DOHH2 (cell line): ENCODE measurements around the gene HERC6.
"Not testable (repeated sequence)": the region's sequence is repeated elsewhere in the genome, so short reads cannot be mapped to it uniquely, and the experiment has no call there.

ENCODE experiments used
- H3F3A ChIP-seq: fragments of 200-600 bp; sonication (generic), shearing (Covaris generic); 2 replicates; pipeline ENCODE4 v1.6.0; 2016; ENCODE audit warnings: antibody characterized with exemption, mild to moderate bottlenecking; ENCODE audit not compliant: control insufficient read depth, insufficient read depth
- H3K27ac ChIP-seq: fragments of 200-600 bp; sonication (generic); 2 replicates; pipeline ENCODE4 v1.5.1; 2014; ENCODE audit warnings: low read depth, mild to moderate bottlenecking, low read length, moderate library complexity
- H3K27me3 ChIP-seq: fragments of 200-600 bp; sonication (generic); 2 replicates; pipeline ENCODE4 v1.6.1; 2014; ENCODE audit warnings: mild to moderate bottlenecking, low read length, mixed read lengths; ENCODE audit not compliant: control insufficient read depth
- H3K36me3 ChIP-seq: fragments of 200-600 bp; sonication (generic); 2 replicates; pipeline ENCODE4 v1.6.1; 2014; ENCODE audit warnings: mild to moderate bottlenecking, low read length, moderate library complexity, mixed read lengths; ENCODE audit not compliant: control insufficient read depth
- H3K4me1 ChIP-seq: fragments of 200-600 bp; sonication (generic); 2 replicates; pipeline ENCODE4 v1.6.1; 2014; ENCODE audit warnings: mild to moderate bottlenecking, low read length, mixed read lengths; ENCODE audit not compliant: control insufficient read depth
- H3K4me2 ChIP-seq: fragments of 200-600 bp; sonication (generic); 2 replicates; pipeline ENCODE4 v1.6.0; 2014; ENCODE audit warnings: mild to moderate bottlenecking, low read length, moderate library complexity
- H3K4me3 ChIP-seq: fragments of 200-600 bp; sonication (generic); 2 replicates; pipeline ENCODE4 v1.5.1; 2014; ENCODE audit warnings: mild to moderate bottlenecking, low read length, mixed read lengths
- H3K79me2 ChIP-seq: fragments of 200-600 bp; sonication (generic); 2 replicates; pipeline ENCODE4 v1.6.1; 2014; ENCODE audit warnings: mild to moderate bottlenecking, low read length, mixed read lengths; ENCODE audit not compliant: control insufficient read depth
- H3K9me2 ChIP-seq: fragments of 200-600 bp; sonication (generic); replicated peaks from 2 replicates; pipeline ENCODE4 v1.6.1; 2014; ENCODE audit warnings: mild to moderate bottlenecking, low read length, mixed read lengths; ENCODE audit not compliant: control insufficient read depth
- H3K9me3 ChIP-seq: fragments of 200-600 bp; sonication (generic); 2 replicates; pipeline ENCODE4 v1.6.1; 2014; ENCODE audit warnings: antibody characterized with exemption, low read length, mixed read lengths; ENCODE audit not compliant: control insufficient read depth, insufficient read depth
- H4K20me1 ChIP-seq: fragments of 200-600 bp; sonication (generic); 2 replicates; pipeline ENCODE4 v1.6.0; 2014; ENCODE audit warnings: low read depth, mild to moderate bottlenecking, antibody characterized with exemption, low read length, moderate library complexity; ENCODE audit not compliant: control insufficient read depth, insufficient read depth
- EZH2phosphoT487 ChIP-seq: fragments of 200-600 bp; sonication (generic); IDR thresholded peaks from 2 replicates; pipeline ENCODE4 v1.6.1; 2017; ENCODE audit warnings: borderline replicate concordance, mild to moderate bottlenecking, antibody characterized with exemption, low read length, moderate library complexity, mixed read lengths
- TF ChIP-seq, protein P1 (sequence below): fragments of 200-600 bp; sonication (generic); IDR thresholded peaks from one replicate; pipeline ENCODE4 v1.5.1; 2014; ENCODE audit warnings: antibody characterized with exemption, mild to moderate bottlenecking, low read depth, low read length; ENCODE audit not compliant: poor library complexity, severe bottlenecking

The HERC6 gene

GRCh38 chr4:88360791-88361190 is 17.9 kb upstream of the HERC6 start:
- H3F3A ChIP-seq, result no peaks in the 10 kb centered on the region
- H3K9me3 ChIP-seq, result no peaks in the 10 kb centered on the region; the same call in 1 of the 2 replicates
- no peak overlapping the region for H3K27ac ChIP-seq
- H3K27me3 ChIP-seq, result no peaks in the 10 kb centered on the region
- H4K20me1 ChIP-seq, result no peaks in the 10 kb centered on the region
- TF ChIP-seq EZH2phosphoT487, result no peak
- TF ChIP-seq, protein P1, sequence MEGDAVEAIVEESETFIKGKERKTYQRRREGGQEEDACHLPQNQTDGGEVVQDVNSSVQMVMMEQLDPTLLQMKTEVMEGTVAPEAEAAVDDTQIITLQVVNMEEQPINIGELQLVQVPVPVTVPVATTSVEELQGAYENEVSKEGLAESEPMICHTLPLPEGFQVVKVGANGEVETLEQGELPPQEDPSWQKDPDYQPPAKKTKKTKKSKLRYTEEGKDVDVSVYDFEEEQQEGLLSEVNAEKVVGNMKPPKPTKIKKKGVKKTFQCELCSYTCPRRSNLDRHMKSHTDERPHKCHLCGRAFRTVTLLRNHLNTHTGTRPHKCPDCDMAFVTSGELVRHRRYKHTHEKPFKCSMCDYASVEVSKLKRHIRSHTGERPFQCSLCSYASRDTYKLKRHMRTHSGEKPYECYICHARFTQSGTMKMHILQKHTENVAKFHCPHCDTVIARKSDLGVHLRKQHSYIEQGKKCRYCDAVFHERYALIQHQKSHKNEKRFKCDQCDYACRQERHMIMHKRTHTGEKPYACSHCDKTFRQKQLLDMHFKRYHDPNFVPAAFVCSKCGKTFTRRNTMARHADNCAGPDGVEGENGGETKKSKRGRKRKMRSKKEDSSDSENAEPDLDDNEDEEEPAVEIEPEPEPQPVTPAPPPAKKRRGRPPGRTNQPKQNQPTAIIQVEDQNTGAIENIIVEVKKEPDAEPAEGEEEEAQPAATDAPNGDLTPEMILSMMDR, result no peak
- H3K4me3 ChIP-seq, result no peak overlapping the region
- H3K36me3 ChIP-seq, result no peaks in the 10 kb centered on the region
- no peak overlapping the region for H3K4me2 ChIP-seq
- no peaks in the 10 kb centered on the region for H3K4me1 ChIP-seq
- H3K79me2 ChIP-seq, result no peaks in the 10 kb centered on the region
- no peaks in the 10 kb centered on the region for H3K9me2 ChIP-seq

DNA sequence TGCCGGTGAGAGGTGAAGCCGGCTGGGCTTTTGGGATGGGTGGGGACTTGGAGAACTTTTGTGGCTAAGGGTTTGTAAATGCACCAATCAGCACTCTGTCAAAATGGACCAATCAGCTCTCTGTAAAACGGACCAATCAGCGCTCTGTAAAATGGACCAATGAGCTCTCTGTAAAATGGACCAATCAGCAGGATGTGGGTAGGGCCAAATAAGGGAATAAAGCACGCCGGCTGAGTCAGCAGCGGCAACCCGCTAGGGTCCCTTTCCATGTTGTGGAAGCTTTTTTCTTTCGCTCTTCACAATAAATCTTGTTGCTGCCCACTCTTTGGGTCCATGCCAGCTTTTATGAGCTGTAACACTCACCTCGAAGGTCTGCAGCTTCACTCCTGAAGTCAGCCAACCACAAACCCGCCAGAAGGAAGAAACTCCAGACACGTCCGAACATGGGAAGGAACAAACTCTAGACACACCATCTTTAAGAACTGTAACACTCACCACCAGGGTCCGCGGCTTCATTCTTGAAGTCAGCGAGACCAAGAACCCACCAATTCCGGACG is 17.4 kb upstream of the HERC6 start:
- H3K27me3 ChIP-seq, H3K27ac ChIP-seq, H3F3A ChIP-seq, H3K4me3 ChIP-seq, H3K4me1 ChIP-seq, H3K9me2 ChIP-seq, H3K9me3 ChIP-seq, H3K79me2 ChIP-seq, H3K36me3 ChIP-seq, H4K20me1 ChIP-seq, H3K4me2 ChIP-seq: not testable (repeated sequence)

DNA sequence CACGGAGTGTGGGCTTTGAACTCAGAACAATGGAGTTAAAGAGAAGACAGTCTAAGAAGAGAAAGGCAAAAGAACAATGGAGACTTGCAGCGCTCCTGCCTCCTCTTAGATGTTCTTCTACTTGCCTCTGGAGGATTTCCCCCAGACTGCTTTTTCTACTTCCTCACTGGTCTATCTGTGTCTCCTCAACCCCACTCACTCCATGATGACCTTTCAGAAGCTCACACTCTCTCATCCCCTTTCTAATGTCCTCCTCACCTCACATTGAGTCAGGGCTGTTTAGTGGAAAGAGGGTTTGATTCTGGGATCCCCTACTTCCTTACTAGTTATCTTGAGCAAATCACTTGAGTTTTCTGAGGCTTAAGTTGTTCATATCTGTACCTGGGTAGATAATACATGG is 12.2 kb upstream of the HERC6 start:
- H4K20me1 ChIP-seq, result no peaks in the 10 kb centered on the region
- no peak overlapping the region for H3K27ac ChIP-seq
- no peaks in the 10 kb centered on the region for H3K79me2 ChIP-seq
- no peak overlapping the region for H3K4me3 ChIP-seq
- no peaks in the 10 kb centered on the region for H3K9me3 ChIP-seq
- H3F3A ChIP-seq, result no peaks in the 10 kb centered on the region
- H3K4me1 ChIP-seq, result no peaks in the 10 kb centered on the region
- no peak overlapping the region for H3K4me2 ChIP-seq
- no peak for TF ChIP-seq EZH2phosphoT487
- TF ChIP-seq, protein P1, result no peak
- no peaks in the 10 kb centered on the region for H3K27me3 ChIP-seq
- H3K36me3 ChIP-seq, result no peaks in the 10 kb centered on the region
- no peaks in the 10 kb centered on the region for H3K9me2 ChIP-seq

DNA sequence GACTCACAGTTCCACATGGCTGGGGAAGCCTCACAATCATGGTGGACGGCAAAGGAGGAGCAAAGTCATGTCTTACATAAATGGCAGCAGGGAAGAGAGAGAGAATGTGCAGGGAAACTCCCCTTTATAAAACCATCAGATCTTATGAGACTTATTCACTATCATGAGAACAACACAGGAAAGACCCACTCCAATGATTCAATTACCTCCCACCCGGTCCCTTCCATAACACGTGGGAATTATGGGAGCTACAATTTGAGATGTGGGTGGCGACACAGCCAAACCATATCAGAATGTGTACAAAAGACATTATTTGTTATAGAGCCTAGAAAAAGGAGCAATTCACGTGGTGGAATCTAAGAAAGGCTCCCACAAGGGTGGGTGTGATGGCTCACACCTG is 10.8 kb upstream of the HERC6 start:
- Histone ChIP-seq H4K20me1 (no peaks in the 10 kb centered on the region), H3F3A (no peaks in the 10 kb centered on the region), H3K4me1 (no peaks in the 10 kb centered on the region), H3K4me2 (no peak overlapping the region), H3K9me2 (no peaks in the 10 kb centered on the region), H3K27me3 (no peaks in the 10 kb centered on the region), H3K27ac (no peak overlapping the region), H3K4me3 (no peak overlapping the region), H3K9me3 (no peaks in the 10 kb centered on the region), H3K79me2 (no peaks in the 10 kb centered on the region), H3K36me3 (no peaks in the 10 kb centered on the region)
- TF ChIP-seq, protein P1, result no peak
- TF ChIP-seq EZH2phosphoT487, result no peak
